WTC11 (cell line): ENCODE data around the gene PRKAR2B. TPM values are rescaled to one million over a fixed set of nuclear protein-coding genes. Genes with fewer than 3 reads are reported as not detected.
"Not testable (repeated sequence)": the region's sequence is repeated elsewhere in the genome, so short reads cannot be mapped to it uniquely, and the experiment has no call there.

Experiments
- ATAC-seq: fragments of 200-7000 bp; cut with Tn5 transposase; 2 replicates; pipeline ENCODE4 v1.10.0; 2021; ENCODE audit warnings: mild to moderate bottlenecking, moderate library complexity
- CTCF ChIA-PET: fragments of 300-600 bp; sonication (Branson Sonifier 250); formaldehyde crosslinking; loops from one replicate; lab custom pipeline; 2021; ENCODE audit warnings: antibody characterized with exemption; lab: Charles Lee
- POLR2A ChIA-PET: fragments of 350-600 bp; sonication (Branson Sonifier 250); formaldehyde crosslinking; loops from one replicate; lab custom pipeline; 2021; ENCODE audit warnings: antibody characterized with exemption; lab: Charles Lee
- DNase-seq: peaks from one replicate; pipeline ENCODE4 v3.0.0; 2021; ENCODE audit warnings: low spot score
- H3K27ac Mint-ChIP-seq: 2 replicates; pipeline ENCODE4 v1.8.0; 2021; ENCODE audit warnings: mixed read lengths
- H3K27me3 Mint-ChIP-seq: 2 replicates; pipeline ENCODE4 v1.8.0; 2021; ENCODE audit warnings: low read depth, mild to moderate bottlenecking, moderate library complexity, mixed read lengths
- H3K36me3 Mint-ChIP-seq: 2 replicates; pipeline ENCODE4 v1.8.0; 2021; ENCODE audit warnings: mixed read lengths
- H3K4me1 Mint-ChIP-seq: 2 replicates; pipeline ENCODE4 v1.8.0; 2022; ENCODE audit warnings: mixed read lengths
- H3K4me3 Mint-ChIP-seq: 2 replicates; pipeline ENCODE4 v1.8.0; 2021; ENCODE audit warnings: mild to moderate bottlenecking, moderate library complexity, mixed read lengths
- H3K9me3 Mint-ChIP-seq: 2 replicates; pipeline ENCODE4 v1.8.0; 2021; ENCODE audit warnings: mixed read lengths
- AR ChIP-seq: fragments of 250-450 bp; sonication (Bioruptor Pico); IDR thresholded peaks from 2 replicates; pipeline ENCODE4 v1.9.0; 2021; ENCODE audit warnings: mild to moderate bottlenecking
- ATF6 ChIP-seq: sonication (generic); formaldehyde crosslinking; IDR thresholded peaks from 2 replicates; pipeline ENCODE4 v1.8.1; 2023; ENCODE audit warnings: mild to moderate bottlenecking, missing genetic modification reagents
- CBFB ChIP-seq: sonication (generic); formaldehyde crosslinking; IDR thresholded peaks from 2 replicates; pipeline ENCODE4 v1.8.1; 2022; ENCODE audit warnings: mild to moderate bottlenecking, low read depth, missing genetic modification reagents
- CDX4 ChIP-seq: fragments of 250-450 bp; sonication (Bioruptor Pico); IDR thresholded peaks from 2 replicates; pipeline ENCODE4 v1.9.0; 2021; ENCODE audit warnings: moderate library complexity, mild to moderate bottlenecking, inconsistent platforms, borderline replicate concordance
- ESRRA ChIP-seq: sonication (generic); formaldehyde crosslinking; IDR thresholded peaks from 2 replicates; pipeline ENCODE4 v1.8.1; 2022; ENCODE audit warnings: mild to moderate bottlenecking, missing genetic modification reagents, borderline replicate concordance
- FOXP4 ChIP-seq: sonication (generic); formaldehyde crosslinking; IDR thresholded peaks from 2 replicates; pipeline ENCODE4 v1.8.0; 2022; ENCODE audit warnings: mild to moderate bottlenecking, missing genetic modification reagents
- PREB ChIP-seq: sonication (generic); formaldehyde crosslinking; IDR thresholded peaks from 2 replicates; pipeline ENCODE4 v1.8.1; 2022; ENCODE audit warnings: mild to moderate bottlenecking, missing genetic modification reagents, moderate library complexity, borderline replicate concordance
- RORB ChIP-seq: fragments of 250-450 bp; sonication (Bioruptor Pico); IDR thresholded peaks from 2 replicates; pipeline ENCODE4 v1.9.0; 2021; ENCODE audit warnings: mild to moderate bottlenecking
- SMAD3 ChIP-seq: sonication (generic); formaldehyde crosslinking; IDR thresholded peaks from 2 replicates; pipeline ENCODE4 v1.8.0; 2022; ENCODE audit warnings: missing genetic modification reagents, mild to moderate bottlenecking, borderline replicate concordance
- STAT6 ChIP-seq: sonication (generic); formaldehyde crosslinking; conservative IDR thresholded peaks from 2 replicates; pipeline ENCODE4 v1.8.1; 2023; ENCODE audit warnings: mild to moderate bottlenecking, low read depth, missing genetic modification reagents, moderate library complexity
- ZNF263 ChIP-seq: sonication (generic); formaldehyde crosslinking; IDR thresholded peaks from 2 replicates; pipeline ENCODE4 v1.8.1; 2022; ENCODE audit warnings: low read depth, mild to moderate bottlenecking, moderate library complexity, missing genetic modification reagents
- ZNF281 ChIP-seq: sonication (generic); formaldehyde crosslinking; IDR thresholded peaks from 2 replicates; pipeline ENCODE4 v1.8.0; 2023; ENCODE audit warnings: mild to moderate bottlenecking, missing genetic modification reagents
- ZNF423 ChIP-seq: fragments of 250-450 bp; sonication (Bioruptor Pico); IDR thresholded peaks from 2 replicates; pipeline ENCODE4 v2.1.2; 2022; ENCODE audit warnings: mild to moderate bottlenecking, moderate library complexity
- ZNF425 ChIP-seq: fragments of 250-450 bp; sonication (Bioruptor Pico); conservative IDR thresholded peaks from 2 replicates; pipeline ENCODE4 v1.9.0; 2021; ENCODE audit warnings: mild to moderate bottlenecking
- ZNF512 ChIP-seq: sonication (generic); formaldehyde crosslinking; IDR thresholded peaks from 2 replicates; pipeline ENCODE4 v1.8.1; 2022; ENCODE audit warnings: missing genetic modification reagents, borderline replicate concordance
- total RNA-seq: library from RNA; stranded (reverse); gene quantifications from 3 replicates; pipeline ENCODE4 v1.2.3, GENCODE V29; 2021

The PRKAR2B gene
- total RNA-seq, 1 experiment from 2014 or later, result 29.6 TPM

- peaks cover 4% of the 10 kb centered on the region; the same call in 1 of the 2 replicates for H3K9me3 Mint-ChIP-seq
- no peak overlapping the region for H3K4me3 Mint-ChIP-seq
- no peak for TF ChIP-seq STAT6 (CRISPR knock-in tag)
- no peak for TF ChIP-seq ZNF512 (CRISPR knock-in tag)
- TF ChIP-seq CBFB (CRISPR knock-in tag), result no peak
- no peak for TF ChIP-seq FOXP4 (CRISPR knock-in tag)
- TF ChIP-seq ESRRA (CRISPR knock-in tag), result no peak
- TF ChIP-seq AR, result no peak
- no peak for TF ChIP-seq ZNF425 (CRISPR knock-in tag)
- no peak for TF ChIP-seq RORB (CRISPR knock-in tag)
- TF ChIP-seq SMAD3 (CRISPR knock-in tag), result no peak
- no peak for TF ChIP-seq PREB
- TF ChIP-seq ZNF263 (CRISPR knock-in tag), result no peak
- no peak for TF ChIP-seq ATF6
- TF ChIP-seq CDX4 (CRISPR knock-in tag), result no peak
- TF ChIP-seq ZNF423 (CRISPR knock-in tag), result no peak
- no peak for TF ChIP-seq ZNF281 (CRISPR knock-in tag)
- no peak for ATAC-seq
- no peak for DNase-seq
- H3K27me3 Mint-ChIP-seq, result no peaks in the 10 kb centered on the region; the same call in 1 of the 2 replicates
- H3K36me3 Mint-ChIP-seq, result no peaks in the 10 kb centered on the region
- ChIA-PET CTCF (interaction anchor here (1.7 kb wide), 1 partner anchor 132 kb away, joined by 5 read pairs; no protein-coding TSS in a partner anchor), POLR2A (no interaction called here)
- peaks cover 27% of the 10 kb centered on the region for H3K4me1 Mint-ChIP-seq
- no peak overlapping the region for H3K27ac Mint-ChIP-seq
Observed at GRCh38 chr7:107091306-107091705, 46.8 kb downstream of the PRKAR2B start.

GRCh38 chr7:107093671-107094070, 49.2 kb downstream of the PRKAR2B start:
- H3K27ac Mint-ChIP-seq, H3K4me3 Mint-ChIP-seq, ATAC-seq, H3K36me3 Mint-ChIP-seq, CTCF ChIA-PET, H3K27me3 Mint-ChIP-seq, DNase-seq, POLR2A ChIA-PET: not testable (repeated sequence)
- peaks cover 18% of the 10 kb centered on the region for H3K9me3 Mint-ChIP-seq
- H3K4me1 Mint-ChIP-seq, result peaks cover 24% of the 10 kb centered on the region
